ENCODE results near the gene USF2.
"Not testable (repeated sequence)": the region's sequence is repeated elsewhere in the genome, so short reads cannot be mapped to it uniquely, and the experiment has no call there.

The USF2 gene

GRCh38 chr19:35284153-35285094, 15.7 kb downstream of the USF2 start:
- DNase-seq (ENCODE audit: low read depth), result no peak

GRCh38 chr19:35285095-35285449, 16.3 kb downstream of the USF2 start:
- DNase-seq (ENCODE audit: low read depth), result no peak

- DNase-seq (ENCODE audit: low read depth), result not testable (repeated sequence)
Observed at GRCh38 chr19:35285465-35285864, 16.7 kb downstream of the USF2 start.

GRCh38 chr19:35286101-35286500, 17.3 kb downstream of the USF2 start:
- not testable (repeated sequence) for DNase-seq (ENCODE audit: low read depth)

- no peak for DNase-seq (ENCODE audit: low read depth)
Observed at GRCh38 chr19:35287713-35288112, 19.0 kb downstream of the USF2 start.

GRCh38 chr19:35288331-35288730, 19.6 kb downstream of the USF2 start:
- no peak for DNase-seq (ENCODE audit: low read depth)

- DNase-seq (ENCODE audit: low read depth), result no peak
Observed at GRCh38 chr19:35288906-35289305, 20.1 kb downstream of the USF2 start.

GRCh38 chr19:35290381-35291127, 21.8 kb downstream of the USF2 start:
- no peak for DNase-seq (ENCODE audit: low read depth)

GRCh38 chr19:35291259-35291658, 22.5 kb downstream of the USF2 start:
- DNase-seq (ENCODE audit: low read depth), result no peak

GRCh38 chr19:35291916-35292315, 23.2 kb downstream of the USF2 start, which contains the start of gene MAG:
TSS of gene MAG (plus strand) at chr19:35292161. CDS start at chr19:35295409, 3,248 bp downstream.
- no peak for DNase-seq (ENCODE audit: low read depth)

GRCh38 chr19:35292421-35293362, 23.9 kb downstream of the USF2 start:
- DNase-seq (ENCODE audit: low read depth), result no peak

GRCh38 chr19:35293363-35293739, 24.6 kb downstream of the USF2 start:
- DNase-seq (ENCODE audit: low read depth), result no peak

GRCh38 chr19:35293808-35294207, 25.0 kb downstream of the USF2 start:
- no peak for DNase-seq (ENCODE audit: low read depth)

GRCh38 chr19:35294328-35294727, 25.6 kb downstream of the USF2 start:
- DNase-seq (ENCODE audit: low read depth), result no peak

- no peak for DNase-seq (ENCODE audit: low read depth)
Observed at GRCh38 chr19:35294859-35295791, 26.4 kb downstream of the USF2 start.

- DNase-seq (ENCODE audit: low read depth), result no peak
Observed at GRCh38 chr19:35295792-35296462, 27.2 kb downstream of the USF2 start.

GRCh38 chr19:35296644-35297514, 28.1 kb downstream of the USF2 start:
- no peak for DNase-seq (ENCODE audit: low read depth)

- no peak for DNase-seq (ENCODE audit: low read depth)
Observed at GRCh38 chr19:35297515-35297848, 28.7 kb downstream of the USF2 start.

GRCh38 chr19:35297922-35298321, 29.2 kb downstream of the USF2 start:
- DNase-seq (ENCODE audit: low read depth), result no peak
